Body of pancreas (tissue), 4 donors: Measurements from ENCODE around the gene FGF2.

Source experiments
- CTCF ChIP-seq, 7 experiments: fragments of 450-650 bp in 4 of 7; fragments of 200-600 bp in 3 of 7; sonication (generic) in 3 of 7; IDR thresholded peaks; one replicate each; pipeline ENCODE4 v1.5.1; 2016 to 2019; ENCODE audit warnings: antibody characterized with exemption in 7 of 7
- POLR2A ChIP-seq, 3 donors: fragments of 450-650 bp; IDR thresholded peaks; one replicate each; pipeline ENCODE4 v1.6.1; 2016; ENCODE audit warnings: antibody characterized with exemption in 3 of 3, mild to moderate bottlenecking in 2 of 3

GRCh38 chr4:122946142-122946541 is 119.5 kb downstream of the FGF2 start:
- TF ChIP-seq POLR2A (IDR thresholded peaks at IDR 0.05), result no peak
- TF ChIP-seq CTCF (IDR thresholded peaks at IDR 0.05), result no peak
